Uterus (tissue), 4 donors: ENCODE data around the gene PRIMPOL. TPM values are rescaled to one million over a fixed set of nuclear protein-coding genes. Genes with fewer than 3 reads are reported as not detected.

Source experiments
- DNase-seq, 2 donors: peaks; one replicate each; pipeline ENCODE4 v3.0.0-alpha.2; 2019 to 2020
- H3K27ac ChIP-seq, 2 donors: fragments of 200-600 bp; sonication (generic); 1 replicate in 1 of 2; 2 replicates in 1 of 2; pipeline ENCODE4 v1.5.1; 2016 to 2018
- H3K27me3 ChIP-seq, 2 donors: fragments of 200-600 bp; sonication (generic); one replicate each; pipeline ENCODE4 v1.5.1; 2018 to 2019; ENCODE audit warnings: control low read depth in 1 of 2
- H3K36me3 ChIP-seq, 2 donors: fragments of 200-600 bp; sonication (generic); one replicate each; pipeline ENCODE4 v1.5.1; 2019; ENCODE audit warnings: control low read depth in 1 of 2
- H3K4me1 ChIP-seq, 2 donors: fragments of 200-600 bp; sonication (generic); one replicate each; pipeline ENCODE4 v1.5.1; 2018 to 2019; ENCODE audit warnings: control low read depth in 1 of 2
- H3K4me3 ChIP-seq, 2 donors: fragments of 200-600 bp; sonication (generic); 1 replicate in 1 of 2; 2 replicates in 1 of 2; pipeline ENCODE4 v1.5.1; 2018 to 2019; ENCODE audit warnings: mild to moderate bottlenecking in 1 of 2
- H3K9me3 ChIP-seq, 2 donors: fragments of 200-600 bp; sonication (generic); one replicate each; pipeline ENCODE4 v1.5.1; 2019; ENCODE audit warnings: control low read depth in 1 of 2
- POLR2A ChIP-seq, 2 donors: fragments of 450-650 bp; IDR thresholded peaks; one replicate each; pipeline ENCODE4 v1.6.1; 2016; ENCODE audit warnings: antibody characterized with exemption in 2 of 2, mild to moderate bottlenecking in 1 of 2, moderate library complexity in 1 of 2
- intact Hi-C: fragments of 100-400 bp; cut with DNase I; formaldehyde crosslinking; loops from one replicate; pipeline ENCODE4 v1.15.1; 2023; ENCODE audit warnings: low total_unique reads
- total RNA-seq, 4 donors: library from RNA; depleted of rRNA in 3 of 4; stranded (reverse); fragments of >200 nt in 3 of 4; gene quantifications; one replicate each; pipeline versions ENCODE4 v1.1.0 to v1.2.4, GENCODE V29; 2014 to 2023
- TF ChIP-seq, protein P1 (sequence below), 4 experiments: fragments of 200-600 bp in 2 of 4; fragments of 450-650 bp in 2 of 4; sonication (generic) in 2 of 4; IDR thresholded peaks; one replicate each; pipeline ENCODE4 v1.5.1; 2016 to 2019; ENCODE audit warnings: antibody characterized with exemption in 4 of 4, mild to moderate bottlenecking in 2 of 4, moderate library complexity in 1 of 4
- donor health status: DM: yes; HTN: yes; CAD: no.

The PRIMPOL gene
- total RNA-seq, 4 donors from 2014 or later: 25.1 to 43.5 (median 34.1) TPM

DNA sequence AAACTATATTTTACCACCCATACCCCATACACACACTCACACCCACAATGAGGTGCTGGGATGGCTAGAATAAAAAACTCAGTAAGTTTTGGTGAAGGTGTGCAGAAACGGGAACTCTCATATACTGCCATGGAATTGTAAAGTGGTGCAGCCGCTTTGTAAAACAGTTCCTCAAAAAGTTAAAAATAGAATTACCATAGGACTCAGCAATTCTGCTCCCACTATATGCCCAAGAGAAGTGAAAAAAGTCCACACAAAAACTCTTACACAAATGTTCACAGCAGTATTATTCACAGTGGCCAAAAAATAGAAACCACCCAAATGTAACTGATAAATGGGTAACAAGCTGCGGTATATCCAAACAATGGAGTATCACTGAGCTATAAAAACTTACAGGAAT lies 77.9 kb downstream of the PRIMPOL start:
- TF ChIP-seq, protein P1, sequence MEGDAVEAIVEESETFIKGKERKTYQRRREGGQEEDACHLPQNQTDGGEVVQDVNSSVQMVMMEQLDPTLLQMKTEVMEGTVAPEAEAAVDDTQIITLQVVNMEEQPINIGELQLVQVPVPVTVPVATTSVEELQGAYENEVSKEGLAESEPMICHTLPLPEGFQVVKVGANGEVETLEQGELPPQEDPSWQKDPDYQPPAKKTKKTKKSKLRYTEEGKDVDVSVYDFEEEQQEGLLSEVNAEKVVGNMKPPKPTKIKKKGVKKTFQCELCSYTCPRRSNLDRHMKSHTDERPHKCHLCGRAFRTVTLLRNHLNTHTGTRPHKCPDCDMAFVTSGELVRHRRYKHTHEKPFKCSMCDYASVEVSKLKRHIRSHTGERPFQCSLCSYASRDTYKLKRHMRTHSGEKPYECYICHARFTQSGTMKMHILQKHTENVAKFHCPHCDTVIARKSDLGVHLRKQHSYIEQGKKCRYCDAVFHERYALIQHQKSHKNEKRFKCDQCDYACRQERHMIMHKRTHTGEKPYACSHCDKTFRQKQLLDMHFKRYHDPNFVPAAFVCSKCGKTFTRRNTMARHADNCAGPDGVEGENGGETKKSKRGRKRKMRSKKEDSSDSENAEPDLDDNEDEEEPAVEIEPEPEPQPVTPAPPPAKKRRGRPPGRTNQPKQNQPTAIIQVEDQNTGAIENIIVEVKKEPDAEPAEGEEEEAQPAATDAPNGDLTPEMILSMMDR (IDR thresholded peaks at IDR 0.05): no peak
- TF ChIP-seq POLR2A (IDR thresholded peaks at IDR 0.05): no peak
- no peak overlapping the region for H3K4me3 ChIP-seq
- H3K9me3 ChIP-seq: no peaks in the 10 kb centered on the region
- no peak for DNase-seq
- H3K27ac ChIP-seq: no peak overlapping the region
- intact Hi-C loops: no loop called here
- no peaks in the 10 kb centered on the region for H3K36me3 ChIP-seq
- no peaks in the 10 kb centered on the region for H3K27me3 ChIP-seq
- H3K4me1 ChIP-seq: no peaks in the 10 kb centered on the region

DNA sequence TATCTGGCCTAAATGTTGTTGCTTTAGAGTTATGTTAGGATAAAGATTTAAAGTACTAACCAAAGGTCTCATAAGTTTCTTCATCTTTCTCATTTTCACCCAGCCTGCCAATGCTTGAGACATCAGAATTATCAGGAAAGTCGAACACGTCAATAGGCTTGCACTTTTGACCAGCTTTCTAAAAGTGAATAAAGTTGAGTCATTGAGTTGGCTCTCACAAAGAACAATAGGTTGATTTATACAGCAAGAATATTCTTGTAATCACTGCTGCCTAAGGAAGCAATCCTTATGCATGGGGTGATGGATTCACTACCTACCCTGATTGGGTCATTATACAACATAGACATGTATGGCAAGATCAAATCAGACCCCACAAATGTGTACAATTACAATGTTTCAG lies 79.3 kb downstream of the PRIMPOL start:
- Histone ChIP-seq H3K9me3 (no peaks in the 10 kb centered on the region), H3K4me3 (no peak overlapping the region), H3K27me3 (no peaks in the 10 kb centered on the region), H3K36me3 (no peaks in the 10 kb centered on the region), H3K27ac (no peak overlapping the region), H3K4me1 (no peaks in the 10 kb centered on the region)
- intact Hi-C loops: no loop called here
- TF ChIP-seq, protein P1 (IDR thresholded peaks at IDR 0.05): no peak
- no peak for DNase-seq

DNA sequence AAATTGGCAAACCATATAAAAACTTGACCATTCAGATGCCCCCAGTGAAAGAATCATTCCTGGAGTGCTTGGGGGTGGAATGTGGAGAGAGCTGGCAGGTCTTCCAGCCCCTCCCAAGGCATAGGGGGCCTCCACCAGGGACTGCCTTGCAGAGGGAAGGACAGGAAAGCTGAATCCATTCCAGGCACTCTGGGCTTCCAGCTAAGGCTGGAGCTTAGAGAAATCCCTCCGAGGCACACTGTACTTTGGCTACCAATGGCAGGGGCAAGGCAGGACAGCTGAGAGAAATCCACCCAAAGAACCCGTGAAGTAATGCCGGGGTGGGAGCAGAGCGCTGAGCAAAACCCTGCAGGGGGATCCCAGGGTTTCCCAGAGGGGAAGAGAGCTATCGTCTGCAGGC lies 80.4 kb downstream of the PRIMPOL start:
- peaks cover 0 to 2% of the 10 kb centered on the region in 2 donors for H3K27me3 ChIP-seq
- intact Hi-C loops: no loop called here
- H3K9me3 ChIP-seq: no peaks in the 10 kb centered on the region
- no peaks in the 10 kb centered on the region for H3K4me1 ChIP-seq
- TF ChIP-seq, protein P1 (IDR thresholded peaks at IDR 0.05): no peak
- no peak for TF ChIP-seq POLR2A (IDR thresholded peaks at IDR 0.05)
- no peak overlapping the region for H3K4me3 ChIP-seq
- H3K27ac ChIP-seq: no peak overlapping the region
- no peak for DNase-seq
- H3K36me3 ChIP-seq: no peaks in the 10 kb centered on the region

DNA sequence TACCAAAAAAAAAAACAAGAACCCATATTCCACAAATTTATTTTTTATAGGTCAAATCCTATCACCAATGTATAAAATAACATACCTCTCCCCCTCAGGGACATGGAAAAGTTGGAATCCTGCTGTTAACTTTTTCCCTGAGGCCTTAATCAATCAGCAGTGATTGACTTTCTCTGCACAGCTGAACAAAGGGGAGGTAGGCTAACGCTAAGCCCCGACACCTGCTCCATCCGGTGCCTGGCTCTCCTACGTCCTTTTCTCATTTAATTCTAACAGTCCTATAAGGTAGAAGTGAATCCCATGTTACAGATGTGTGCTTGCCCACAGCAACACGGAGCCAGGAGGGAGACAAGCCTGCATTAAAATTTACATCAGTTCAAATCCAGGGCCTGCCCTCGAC lies 81.5 kb downstream of the PRIMPOL start:
- peaks cover 0 to 2% of the 10 kb centered on the region in 2 donors for H3K27me3 ChIP-seq
- no peak for DNase-seq
- TF ChIP-seq, protein P1 (IDR thresholded peaks at IDR 0.05): no peak
- no peak for TF ChIP-seq POLR2A (IDR thresholded peaks at IDR 0.05)
- intact Hi-C loops: no loop called here
- H3K4me3 ChIP-seq: no peak overlapping the region
- no peak overlapping the region for H3K27ac ChIP-seq
- no peaks in the 10 kb centered on the region for H3K4me1 ChIP-seq
- no peaks in the 10 kb centered on the region for H3K36me3 ChIP-seq
- H3K9me3 ChIP-seq: no peaks in the 10 kb centered on the region

DNA sequence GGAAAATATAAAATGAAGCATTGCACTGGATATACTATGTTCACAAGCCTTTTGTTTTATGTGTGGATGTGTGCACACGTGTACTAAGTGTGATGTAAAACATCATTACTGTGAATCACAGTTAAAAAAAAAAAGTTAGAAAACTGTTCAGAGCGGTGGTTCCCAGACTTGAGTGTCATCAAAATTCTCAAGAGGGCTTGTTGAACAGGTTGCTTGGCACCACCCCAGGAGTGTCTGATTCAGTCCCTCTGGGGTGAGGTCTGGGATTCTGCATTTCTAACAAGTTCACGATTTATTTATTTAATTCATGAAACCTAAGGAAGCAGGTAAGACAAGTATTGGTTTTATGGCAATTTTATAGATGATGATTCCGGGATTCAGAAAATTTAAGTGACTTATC lies 82.6 kb downstream of the PRIMPOL start:
- H3K27ac ChIP-seq: no peak overlapping the region
- H3K4me3 ChIP-seq: no peak overlapping the region
- H3K4me1 ChIP-seq: no peaks in the 10 kb centered on the region
- TF ChIP-seq, protein P1 (IDR thresholded peaks at IDR 0.05): no peak
- H3K27me3 ChIP-seq: peaks cover 0 to 2% of the 10 kb centered on the region in 2 donors
- H3K9me3 ChIP-seq: no peaks in the 10 kb centered on the region
- intact Hi-C loops: no loop called here
- DNase-seq: no peak
- H3K36me3 ChIP-seq: no peaks in the 10 kb centered on the region
